NCI-H2029 (cell line): Measurements from ENCODE around the gene CNNM4.

ENCODE experiments used
- DNase-seq: peaks from one replicate; lab custom pipeline; 2025; lab: John Stamatoyannopoulos, UW

CNNM4 gene

GRCh38 chr2:96758987-96759386 is 1.7 kb upstream of the CNNM4 start:
- no peak for DNase-seq

- no peak for DNase-seq
Measured at GRCh38 chr2:96759548-96759947, 1.2 kb upstream of the CNNM4 start.

GRCh38 chr2:96760986-96761832 is 507 bp downstream of the CNNM4 start:
- no peak for DNase-seq

GRCh38 chr2:96762529-96763311 is 2.0 kb downstream of the CNNM4 start:
- DNase-seq: no peak

GRCh38 chr2:96763511-96764252 is 3.0 kb downstream of the CNNM4 start:
- no peak for DNase-seq

DNA sequence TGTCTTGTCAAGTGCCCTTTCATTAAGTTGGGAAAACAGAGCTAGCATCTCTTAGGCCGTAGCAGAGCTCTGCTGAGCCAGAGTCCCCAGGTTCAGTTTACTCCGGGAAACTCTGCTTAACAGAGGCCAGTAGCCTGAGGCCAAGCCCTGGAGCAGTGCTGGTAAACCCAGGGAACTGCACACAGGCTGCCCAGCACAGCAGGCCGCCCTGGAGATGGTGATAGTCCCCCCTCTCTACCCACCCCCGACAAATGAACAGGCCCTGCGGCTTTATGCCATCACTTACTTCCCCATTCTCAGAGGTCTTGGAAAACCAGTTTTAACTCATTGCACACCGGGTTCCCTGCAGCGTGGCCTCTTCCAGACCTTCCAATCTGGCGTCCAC is 3.5 kb downstream of the CNNM4 start:
- no peak for DNase-seq

DNA sequence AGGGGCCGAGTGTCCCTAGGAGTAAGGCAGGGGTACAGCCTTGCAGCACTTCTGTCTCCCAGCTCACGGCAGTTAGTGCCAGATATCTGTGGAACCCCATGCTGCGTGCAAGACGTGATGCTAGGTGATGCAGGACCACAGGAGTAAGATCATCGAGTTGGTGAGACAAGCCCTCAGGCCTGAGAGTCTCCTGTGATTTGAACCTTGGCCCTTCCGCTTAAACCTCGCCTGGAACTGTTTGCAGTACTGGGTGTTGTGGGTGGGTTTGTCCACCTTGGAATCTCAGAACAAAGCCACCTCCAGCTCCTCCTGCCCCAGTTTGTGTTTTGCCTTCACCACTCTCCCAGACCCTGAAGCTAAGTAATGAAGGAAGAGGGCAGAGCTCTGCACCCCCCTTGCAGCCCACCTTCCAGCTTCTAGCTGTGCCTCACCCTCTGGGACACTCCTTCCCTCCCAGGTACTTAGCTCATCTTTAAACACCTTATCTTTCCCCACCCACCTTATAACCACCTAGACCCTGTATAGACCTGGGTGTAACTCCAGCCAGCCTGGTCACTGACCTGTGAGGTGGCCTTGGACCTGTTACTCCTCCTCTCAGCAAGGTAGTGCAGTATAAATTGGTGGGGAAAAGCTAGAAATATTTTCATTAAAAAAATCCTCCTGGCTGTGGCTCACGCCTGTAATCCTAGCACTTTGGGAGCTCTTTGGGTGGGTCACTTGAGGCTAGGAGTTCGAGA is 6.6 kb downstream of the CNNM4 start:
- no peak for DNase-seq

DNA sequence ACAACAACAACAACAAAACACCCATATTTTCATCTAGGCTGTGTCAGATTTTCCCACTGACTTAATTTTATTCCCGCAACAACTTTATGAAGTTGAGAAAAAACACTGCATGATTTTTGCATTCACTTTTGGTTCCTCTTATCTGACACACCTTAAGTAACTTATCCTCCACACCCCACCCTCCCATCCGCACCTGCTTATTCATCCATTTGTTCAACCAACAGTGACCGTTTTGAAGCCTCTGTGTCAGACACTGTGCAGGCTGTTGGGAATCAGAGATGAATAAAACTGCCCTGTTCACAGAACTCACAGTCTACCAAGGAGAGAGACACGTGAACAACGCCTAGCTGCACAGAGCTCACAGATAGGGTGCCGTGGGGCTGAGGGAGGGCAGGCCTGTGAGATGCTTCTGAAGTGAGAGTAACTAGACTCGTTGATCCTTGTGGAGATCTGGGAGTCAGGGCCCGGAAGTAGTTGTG is 7.4 kb downstream of the CNNM4 start:
- DNase-seq: no peak

DNA sequence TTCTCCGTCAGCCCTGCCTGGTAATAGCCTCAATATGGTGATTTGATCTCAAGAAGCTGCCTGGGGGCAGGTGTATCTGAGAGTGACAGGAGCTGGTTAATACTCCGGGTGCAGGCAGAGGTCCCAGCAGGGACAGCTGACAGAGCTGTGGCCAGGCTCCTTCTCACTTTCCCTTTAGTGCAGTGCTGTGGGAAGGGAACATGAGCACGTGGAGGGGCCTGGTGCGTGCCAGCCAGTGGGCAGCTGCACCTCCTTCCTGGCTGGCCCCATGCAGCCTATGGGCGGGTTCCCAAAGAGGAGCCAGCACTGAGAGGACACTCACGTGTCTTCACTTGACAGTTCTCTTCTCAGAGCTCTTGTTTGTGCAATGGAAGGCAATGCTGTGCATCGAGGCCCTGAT is 9.1 kb downstream of the CNNM4 start:
- peak; percentile 89 for DNase-seq

DNA sequence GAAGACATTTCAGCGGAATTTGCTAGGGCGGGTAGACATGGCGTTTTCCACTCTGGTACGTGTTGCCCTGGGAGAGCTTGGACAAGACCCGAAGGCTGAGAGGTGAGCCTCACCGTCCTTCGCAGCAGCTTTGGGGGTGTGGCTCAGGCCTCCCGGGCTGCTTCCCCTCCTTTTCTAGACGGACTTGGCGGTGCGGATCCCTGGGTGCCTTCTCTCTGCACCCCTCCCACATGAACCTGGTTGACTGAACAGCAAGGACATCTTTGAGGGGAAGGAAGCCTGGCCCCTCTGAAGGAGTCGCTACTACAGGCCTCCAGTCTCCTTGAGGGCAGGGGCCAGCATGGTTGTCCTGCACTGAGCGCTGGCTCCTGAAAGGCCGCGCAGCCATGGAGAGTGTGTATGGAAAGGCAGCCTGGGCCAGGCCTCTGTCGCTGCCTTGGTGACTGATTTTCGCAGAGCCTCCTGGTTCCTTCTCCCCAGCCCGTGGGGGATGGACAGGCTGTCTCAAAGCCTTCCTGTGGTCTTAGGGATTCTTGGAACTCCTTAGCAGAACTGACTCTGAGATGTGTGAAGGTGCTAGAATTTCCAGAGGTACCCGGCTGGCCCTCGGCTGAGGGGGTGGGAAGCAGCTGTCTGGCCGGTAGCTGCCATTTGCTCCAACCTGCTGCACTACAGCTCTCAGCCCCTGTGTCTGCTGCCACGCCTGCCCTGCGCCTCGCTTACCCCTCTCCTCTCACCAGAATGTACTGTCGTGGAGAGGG is 9.9 kb downstream of the CNNM4 start:
- no peak for DNase-seq

GRCh38 chr2:96771796-96772618 is 11.3 kb downstream of the CNNM4 start:
- DNase-seq: no peak

DNA sequence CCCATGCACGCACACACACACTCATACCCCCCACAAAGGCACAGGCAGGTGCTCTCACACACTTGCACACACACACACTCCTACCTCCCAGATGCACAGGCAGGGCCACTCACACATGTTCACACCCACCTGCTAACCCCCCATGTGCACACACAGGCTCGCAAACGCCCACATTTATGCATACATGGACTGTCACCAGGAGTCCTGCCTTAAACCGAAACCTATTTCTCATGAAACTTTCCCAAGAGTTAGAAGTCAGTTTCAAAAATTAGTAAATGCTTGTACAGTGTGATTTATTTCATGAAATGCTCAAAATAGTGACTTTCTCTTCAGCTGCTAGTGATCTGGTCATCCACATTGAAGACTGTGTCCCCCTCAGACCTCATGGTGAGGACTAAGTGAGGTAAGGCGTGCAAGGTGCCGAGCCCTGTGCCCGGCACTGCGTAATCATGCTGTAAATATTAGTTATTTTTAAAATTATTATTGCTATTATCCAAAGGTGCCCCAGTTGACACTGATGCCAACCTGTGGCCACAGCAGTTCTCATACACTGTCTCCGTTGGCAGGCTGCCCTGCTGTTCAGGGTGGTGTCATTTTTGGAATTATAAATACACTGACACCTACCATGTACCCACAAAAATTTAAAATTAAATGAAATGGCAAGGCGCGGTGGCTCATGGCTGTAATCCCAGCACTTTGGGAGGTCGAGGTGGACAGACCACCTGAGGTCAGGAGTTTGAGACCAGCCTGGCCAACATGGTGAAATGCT is 12.4 kb downstream of the CNNM4 start:
- no peak for DNase-seq

GRCh38 chr2:96773922-96774321 is 13.2 kb downstream of the CNNM4 start:
- DNase-seq: peak; percentile 77

GRCh38 chr2:96775160-96775559 is 14.5 kb downstream of the CNNM4 start:
- DNase-seq: no peak

DNA sequence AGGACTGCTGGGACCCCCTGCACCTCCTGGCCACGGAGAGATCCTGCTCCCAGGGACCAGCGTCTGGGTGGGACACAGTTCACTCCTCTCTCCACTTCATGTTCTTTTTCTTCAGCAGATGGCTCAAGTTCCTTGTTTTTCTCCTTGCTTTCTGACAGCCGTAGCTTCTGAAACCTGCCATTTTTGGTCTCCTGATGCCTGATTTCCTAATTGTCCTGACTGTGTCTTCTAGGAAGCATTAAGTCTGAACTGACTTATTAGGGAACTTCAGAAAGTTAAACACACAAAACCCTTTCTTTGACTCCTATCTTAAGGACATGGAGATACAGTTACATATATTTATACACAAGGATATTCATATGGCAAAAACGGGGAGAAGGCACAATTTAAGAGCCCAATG is 22.7 kb downstream of the CNNM4 start:
- DNase-seq: no peak

GRCh38 chr2:96787411-96787810 is 26.7 kb downstream of the CNNM4 start:
- DNase-seq: no peak

- no peak for DNase-seq
Measured at GRCh38 chr2:96788442-96789244, 27.9 kb downstream of the CNNM4 start.

GRCh38 chr2:96789245-96789617 is 28.5 kb downstream of the CNNM4 start:
- DNase-seq: no peak
